GM21619 (cell line): ENCODE results near the gene NOP9.
"Not testable (repeated sequence)": the region's sequence is repeated elsewhere in the genome, so short reads cannot be mapped to it uniquely, and the experiment has no call there.

ENCODE experiments used
- ATAC-seq: cut with Tn5 transposase; IDR thresholded peaks from one replicate; pipeline ENCODE4 v1.9.1; 2021; ENCODE audit not compliant: unreplicated experiment

NOP9 gene

DNA sequence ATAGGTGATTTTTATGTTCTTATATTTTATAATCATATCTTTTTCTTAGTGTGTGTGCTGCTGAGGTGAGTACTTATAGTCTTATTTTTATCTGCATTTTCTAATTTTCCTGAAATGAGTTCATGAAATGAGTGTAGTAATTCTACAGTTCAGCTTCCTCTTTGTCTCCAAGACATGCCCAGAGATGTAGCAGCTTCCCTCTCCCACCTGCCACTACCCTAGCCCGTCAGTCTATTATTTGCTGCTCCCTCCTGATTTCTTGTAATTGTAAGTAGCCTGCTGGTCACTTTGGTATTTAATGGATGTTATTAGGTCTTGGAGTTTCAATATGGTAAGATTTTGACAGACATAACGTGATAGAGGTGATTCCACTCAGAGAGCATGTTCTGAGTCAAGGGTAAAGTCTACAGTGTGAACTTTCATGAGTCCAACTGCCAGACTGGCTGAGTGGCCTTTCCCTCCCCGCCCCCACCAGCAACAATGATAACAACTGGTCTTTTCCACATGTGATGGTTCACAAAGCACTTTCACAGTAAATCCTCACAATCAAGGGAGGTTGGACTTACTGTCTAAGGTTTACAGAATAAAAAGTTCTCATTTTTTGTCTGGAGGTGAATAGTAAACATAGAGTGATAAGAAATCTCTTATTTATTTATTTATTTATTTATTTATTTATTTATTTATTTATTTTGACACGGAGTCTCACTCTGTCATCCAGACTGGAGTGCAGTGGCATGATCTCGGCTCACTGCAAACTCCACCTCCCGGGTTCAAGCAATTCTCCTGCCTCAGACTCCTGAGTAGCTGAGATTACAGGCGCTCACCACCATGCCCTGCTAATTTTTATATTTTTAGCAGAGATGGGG is 44.4 kb downstream of the NOP9 start:
- no peak for ATAC-seq

DNA sequence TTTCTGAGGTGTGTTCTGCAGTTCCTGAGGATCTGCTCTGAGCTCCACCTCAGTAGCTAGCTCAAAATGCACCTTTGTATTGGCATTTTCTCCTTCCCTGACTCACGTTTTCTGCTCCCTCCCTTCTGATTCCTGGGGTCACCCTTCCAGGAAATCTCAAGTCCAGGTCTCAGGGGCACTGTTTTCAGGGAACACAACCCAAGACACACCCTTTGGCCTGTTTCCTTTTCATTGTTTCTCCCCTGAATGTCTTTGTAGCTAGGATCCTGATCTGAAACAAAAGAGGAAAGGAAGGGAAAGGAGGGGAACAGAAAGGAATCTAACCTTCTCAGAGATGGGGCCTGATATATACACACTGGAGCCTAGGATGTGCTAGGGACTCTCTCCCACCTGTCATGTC is 47.5 kb downstream of the NOP9 start:
- no peak for ATAC-seq

DNA sequence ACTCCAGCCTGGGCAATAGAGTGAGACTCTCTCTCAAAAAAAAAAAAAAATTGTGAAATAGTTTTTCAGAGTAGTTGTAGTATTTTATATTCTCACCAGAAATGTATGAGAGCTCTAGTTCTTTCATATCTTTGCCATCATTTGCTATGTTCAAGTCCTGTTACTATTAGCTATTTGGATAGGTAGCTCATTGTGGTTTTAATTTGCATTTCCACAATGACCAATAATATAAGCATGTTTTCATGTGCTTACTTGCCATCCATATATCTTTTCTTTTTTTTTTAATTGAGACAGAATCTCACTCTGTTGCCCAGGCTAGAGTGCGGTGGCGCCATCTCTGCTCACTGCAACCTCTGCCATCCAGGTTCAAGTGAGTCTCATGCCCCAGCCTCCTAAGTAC is 48.5 kb downstream of the NOP9 start:
- no peak for ATAC-seq

DNA sequence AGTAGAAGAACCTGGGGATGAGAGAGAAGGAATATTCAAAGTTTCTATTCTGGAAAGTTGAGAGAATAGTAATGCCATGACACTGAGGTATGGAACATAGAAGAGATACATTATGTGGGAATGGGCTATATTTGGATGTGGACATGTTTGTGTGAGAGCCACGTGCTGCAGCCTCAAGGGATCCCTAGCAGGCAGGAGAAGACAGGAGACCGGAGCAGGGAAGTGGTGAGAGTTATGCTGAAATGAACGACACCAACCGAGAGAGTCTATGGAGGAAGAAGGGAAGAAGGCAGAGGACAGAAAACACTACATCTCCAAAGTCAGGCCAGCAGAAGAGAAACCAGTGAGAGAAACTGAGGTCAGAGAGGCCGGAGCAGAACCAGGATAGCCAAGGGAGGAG is 50.1 kb downstream of the NOP9 start:
- ATAC-seq = no peak

DNA sequence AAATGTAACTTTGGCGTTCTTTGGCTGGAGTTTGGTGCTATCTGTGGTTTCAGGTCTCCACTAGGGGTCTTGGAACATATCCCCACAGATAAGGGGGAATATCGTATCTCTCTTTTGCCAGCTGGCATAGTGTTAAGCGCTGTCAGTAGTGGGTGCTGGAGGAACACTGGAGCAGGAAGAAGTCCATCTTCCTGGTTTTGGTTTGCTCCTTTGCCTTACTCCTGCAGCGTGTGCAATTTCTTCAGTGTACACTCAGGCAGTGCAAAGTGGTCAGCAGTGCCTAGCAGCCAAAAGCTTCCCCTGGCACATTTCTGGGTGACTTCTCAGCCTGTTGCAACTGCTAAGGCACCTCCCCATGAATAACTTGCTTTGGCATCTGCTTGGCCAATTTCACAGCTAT is 51.9 kb downstream of the NOP9 start:
- ATAC-seq = no peak

DNA sequence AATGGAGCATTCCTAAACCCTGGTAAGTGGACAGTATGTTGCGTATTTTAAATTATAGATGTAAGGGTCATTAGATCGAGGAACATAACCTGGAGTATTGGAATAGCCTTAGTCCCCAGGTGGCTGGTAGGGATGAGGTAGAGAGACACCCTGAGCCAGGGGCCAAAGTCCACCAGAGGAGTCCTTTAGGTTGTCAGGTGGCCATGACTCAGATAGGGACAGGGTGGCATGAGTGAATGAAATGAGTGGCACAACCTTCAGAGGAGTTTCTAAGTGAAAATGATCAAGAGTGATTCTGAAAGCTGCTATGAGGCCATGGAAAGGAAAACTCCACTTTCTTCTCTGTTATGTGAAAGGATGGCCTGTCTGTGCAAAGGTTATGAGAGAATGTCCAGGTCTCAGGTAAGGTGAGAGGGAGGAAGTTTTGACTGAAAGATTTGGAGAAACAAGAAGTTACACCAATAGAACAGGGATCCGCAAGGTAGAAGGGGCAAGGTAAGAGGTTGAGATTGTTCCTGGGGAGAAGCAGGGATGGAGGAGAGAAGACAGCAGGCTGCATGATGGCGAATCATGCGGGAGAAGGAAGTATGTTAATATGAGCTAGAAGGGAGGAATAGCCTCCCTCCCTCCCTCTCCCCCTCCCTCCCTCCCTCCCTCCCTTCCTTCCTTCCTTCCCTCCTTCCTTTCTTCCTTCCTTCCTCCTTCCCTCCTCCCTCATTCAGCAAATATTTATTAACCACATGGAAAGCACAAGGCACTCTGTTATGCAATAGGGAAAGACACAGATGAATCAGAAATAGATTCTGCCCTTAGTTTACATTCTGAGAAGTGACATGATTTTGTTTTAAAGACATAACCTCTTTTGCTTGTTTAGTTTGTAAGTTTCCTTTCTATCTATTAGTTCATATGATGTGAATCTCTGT is 54.2 kb downstream of the NOP9 start:
- no peak for ATAC-seq

DNA sequence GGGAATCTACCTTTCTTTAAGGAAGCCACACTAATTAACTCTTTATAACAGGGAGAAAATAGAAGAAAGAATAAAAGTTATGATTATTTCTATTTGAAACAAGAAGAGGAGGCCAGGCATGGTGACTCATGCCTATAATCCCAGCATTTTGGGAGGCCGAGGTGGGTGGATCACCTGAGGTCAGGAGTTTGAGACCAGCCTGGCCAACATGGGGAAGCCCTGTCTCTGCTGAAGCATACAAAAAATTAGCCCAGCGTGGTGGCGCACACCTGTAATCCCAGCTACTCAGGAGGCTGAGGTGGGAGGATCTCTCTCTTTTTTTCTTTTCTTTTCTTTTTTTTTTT is 54.8 kb downstream of the NOP9 start:
- ATAC-seq = not testable (repeated sequence)

DNA sequence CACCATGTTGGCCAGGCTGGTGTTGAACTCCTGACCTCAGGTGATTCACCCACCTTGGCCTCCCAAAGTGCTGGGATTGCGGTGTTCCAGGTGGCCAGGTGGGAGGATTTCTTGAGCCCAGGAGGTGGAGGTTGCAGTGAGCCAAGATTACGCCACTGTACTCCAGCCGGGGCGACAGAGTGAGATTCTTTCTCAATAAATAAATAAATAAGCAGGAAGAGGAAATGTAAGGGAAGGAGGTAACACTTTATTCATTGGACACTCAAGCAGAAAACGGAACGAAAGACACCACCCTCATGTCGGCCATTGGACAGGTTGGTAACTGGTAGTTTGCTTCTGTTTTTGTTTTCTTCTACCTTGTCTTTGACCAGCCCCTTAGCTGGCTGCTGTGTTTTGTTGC is 55.4 kb downstream of the NOP9 start:
- no peak for ATAC-seq

DNA sequence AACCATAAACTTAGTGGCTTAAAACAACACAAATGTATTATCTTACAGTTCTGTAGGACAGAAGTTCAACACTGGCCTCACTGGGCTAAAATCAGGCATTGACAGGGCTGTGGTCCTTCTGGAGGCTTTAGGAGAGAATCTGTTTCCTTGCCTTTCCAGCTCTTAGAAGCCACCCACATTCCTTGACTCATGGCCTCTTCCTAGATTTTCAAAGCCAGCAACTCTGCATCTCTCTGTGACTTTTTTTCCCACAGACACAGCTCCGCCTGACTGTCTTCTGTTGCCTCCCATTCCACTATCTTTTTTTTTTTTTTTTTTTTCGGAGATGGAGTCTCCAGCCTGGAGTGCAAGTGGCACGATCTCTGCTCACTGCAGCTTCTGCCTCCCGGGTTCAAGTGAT is 56.6 kb downstream of the NOP9 start:
- no peak for ATAC-seq
